ENCODE data around the gene EIF5AL1.
"Not testable (repeated sequence)": the region's sequence is repeated elsewhere in the genome, so short reads cannot be mapped to it uniquely, and the experiment has no call there.

The EIF5AL1 gene

GRCh38 chr10:79488336-79488735, 24.0 kb upstream of the EIF5AL1 start:
- DNase-seq, result no peak

DNA sequence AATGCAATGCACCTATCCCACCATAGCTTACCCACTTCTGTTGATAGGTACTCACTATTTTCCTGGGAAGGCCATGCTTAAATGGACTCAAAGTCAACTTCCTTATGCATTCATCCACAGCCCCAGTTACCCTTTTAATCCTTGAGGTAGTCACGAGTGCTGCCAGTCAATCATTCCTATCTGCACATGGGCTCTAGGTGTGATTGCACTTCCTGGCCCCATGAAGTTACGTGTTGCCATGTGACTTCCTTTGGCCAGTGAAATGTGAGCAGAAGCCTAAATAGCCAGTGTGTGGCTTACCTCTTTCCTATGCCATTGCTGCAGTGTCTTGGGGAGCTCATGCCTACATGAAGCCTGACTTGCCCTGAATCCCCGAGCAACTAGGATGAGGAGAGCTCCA, 23.5 kb upstream of the EIF5AL1 start:
- DNase-seq, result no peak

- DNase-seq, result no peak
Measured at GRCh38 chr10:79490400-79491142, 21.8 kb upstream of the EIF5AL1 start.

DNA sequence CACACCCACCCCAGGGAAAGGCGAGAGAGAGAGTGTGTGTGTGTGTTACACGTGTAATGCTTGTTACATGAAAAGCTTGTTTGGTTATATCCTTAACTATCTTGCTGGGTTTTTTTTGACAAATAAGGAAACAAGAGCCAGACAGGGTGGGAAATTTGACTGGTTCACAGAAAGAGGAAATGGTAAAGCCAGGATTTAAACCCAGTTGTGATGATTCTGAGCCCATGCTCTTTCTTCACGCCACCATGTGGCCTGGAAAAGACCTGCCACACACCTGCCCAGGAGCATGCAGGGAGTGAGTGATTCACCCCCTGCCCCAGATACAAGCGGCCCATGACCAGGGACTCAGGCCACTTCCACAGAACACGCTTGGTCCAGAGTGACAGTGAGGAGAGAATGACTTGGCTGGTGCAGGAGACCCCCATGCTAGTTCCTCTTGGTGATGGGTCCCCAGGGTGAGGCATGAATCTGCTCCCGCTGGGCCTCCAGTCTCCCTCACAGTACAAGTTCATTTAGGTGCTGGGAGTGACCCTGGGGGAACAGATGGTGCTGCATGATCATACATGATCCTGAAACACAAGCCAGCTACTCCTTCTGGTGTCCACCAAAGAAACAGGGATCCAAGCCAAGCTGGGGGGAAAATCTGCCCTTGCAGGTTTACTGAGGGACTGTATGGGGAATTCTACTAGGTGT, 21.0 kb upstream of the EIF5AL1 start:
- no peak for DNase-seq

GRCh38 chr10:79492256-79492655, 20.1 kb upstream of the EIF5AL1 start:
- DNase-seq, result no peak

GRCh38 chr10:79492839-79493238, 19.5 kb upstream of the EIF5AL1 start:
- DNase-seq, result no peak

DNA sequence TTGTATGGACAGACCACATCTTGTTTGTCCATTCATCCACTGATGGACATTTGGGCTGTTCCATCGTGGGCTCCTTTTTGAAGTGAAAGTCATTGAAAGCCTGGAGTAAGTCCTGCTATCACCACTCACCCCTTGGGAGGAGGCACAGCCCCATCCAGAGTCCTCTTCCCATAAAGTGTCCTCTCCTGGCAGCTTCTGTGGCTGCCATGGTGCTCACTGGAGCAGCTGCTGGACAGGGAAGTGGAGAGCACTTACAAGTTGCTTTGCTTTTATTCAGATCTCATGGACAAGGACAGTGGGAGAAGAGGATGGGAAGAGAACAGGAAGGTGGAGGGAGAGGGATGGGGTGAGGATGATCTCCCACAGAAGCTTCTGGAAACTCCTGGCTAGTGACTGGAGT, 18.5 kb upstream of the EIF5AL1 start:
- no peak for DNase-seq

GRCh38 chr10:79494871-79495705, 17.2 kb upstream of the EIF5AL1 start:
- no peak for DNase-seq

GRCh38 chr10:79495791-79496190, 16.5 kb upstream of the EIF5AL1 start:
- DNase-seq, result no peak

DNA sequence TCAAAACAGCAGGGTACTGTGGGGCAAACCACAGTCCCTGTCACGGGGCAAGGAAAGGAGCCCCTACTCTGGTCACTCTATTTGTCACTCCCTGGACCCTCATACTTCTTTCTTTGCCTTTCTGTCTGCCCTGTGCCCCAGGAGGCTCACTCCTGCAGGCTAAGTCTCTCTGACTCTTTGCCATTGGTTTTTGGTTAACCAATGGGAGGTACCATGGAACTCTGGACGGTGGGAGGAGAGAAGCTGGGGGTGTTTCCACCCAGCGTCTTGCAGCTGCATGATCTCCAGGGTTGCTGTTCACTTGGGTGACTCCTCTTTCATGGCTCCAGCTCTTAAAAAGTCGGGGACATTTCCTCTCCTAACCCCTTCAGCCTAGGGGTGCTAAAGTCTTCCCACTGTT, 15.4 kb upstream of the EIF5AL1 start:
- no peak for DNase-seq

GRCh38 chr10:79498291-79498829, 14.0 kb upstream of the EIF5AL1 start:
- no peak for DNase-seq

DNA sequence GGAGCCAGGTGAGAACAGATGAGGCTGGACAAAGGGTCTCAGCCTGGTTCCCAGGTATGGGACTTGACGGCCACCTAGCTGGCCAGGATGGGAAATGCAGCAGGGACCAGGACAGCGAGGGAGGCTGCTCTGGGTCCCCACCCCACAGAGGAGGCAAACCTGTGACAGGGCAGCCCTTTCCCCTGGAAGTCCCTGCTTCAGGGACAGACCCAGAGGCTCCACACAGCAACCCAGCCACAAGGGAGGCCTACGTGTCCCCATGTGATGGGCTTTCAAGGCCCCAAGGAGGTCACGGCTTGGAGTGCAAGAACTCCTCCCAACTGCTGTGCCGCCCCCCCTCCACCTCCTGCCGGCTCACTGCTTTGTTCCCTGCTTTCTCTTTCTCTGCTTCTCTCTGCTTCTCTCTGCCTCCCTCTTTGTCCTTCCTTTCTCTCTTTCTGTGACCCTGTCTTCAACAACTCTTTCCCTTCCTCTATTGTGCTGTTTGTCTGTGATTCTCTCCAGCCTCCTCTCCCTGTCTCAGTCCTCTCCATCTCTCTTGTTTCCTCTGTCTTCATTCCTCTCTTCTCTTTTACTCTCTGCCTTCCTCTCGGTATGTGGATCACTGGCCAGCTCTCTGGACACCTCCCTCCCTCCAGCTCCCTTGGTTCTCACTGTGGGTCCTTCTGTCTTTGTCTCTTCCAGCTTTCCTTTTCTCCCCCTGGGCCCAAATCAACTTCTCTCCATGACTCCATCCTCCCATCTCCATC, 9.6 kb upstream of the EIF5AL1 start:
- peak; percentile 69 for DNase-seq

- not testable (repeated sequence) for DNase-seq
Measured at GRCh38 chr10:79503787-79504186, 8.5 kb upstream of the EIF5AL1 start.

GRCh38 chr10:79504483-79504882, 7.8 kb upstream of the EIF5AL1 start:
- not testable (repeated sequence) for DNase-seq

GRCh38 chr10:79505328-79505727, 7.0 kb upstream of the EIF5AL1 start:
- DNase-seq, result not testable (repeated sequence)

- DNase-seq, result no peak
Measured at GRCh38 chr10:79505829-79506228, 6.5 kb upstream of the EIF5AL1 start.

DNA sequence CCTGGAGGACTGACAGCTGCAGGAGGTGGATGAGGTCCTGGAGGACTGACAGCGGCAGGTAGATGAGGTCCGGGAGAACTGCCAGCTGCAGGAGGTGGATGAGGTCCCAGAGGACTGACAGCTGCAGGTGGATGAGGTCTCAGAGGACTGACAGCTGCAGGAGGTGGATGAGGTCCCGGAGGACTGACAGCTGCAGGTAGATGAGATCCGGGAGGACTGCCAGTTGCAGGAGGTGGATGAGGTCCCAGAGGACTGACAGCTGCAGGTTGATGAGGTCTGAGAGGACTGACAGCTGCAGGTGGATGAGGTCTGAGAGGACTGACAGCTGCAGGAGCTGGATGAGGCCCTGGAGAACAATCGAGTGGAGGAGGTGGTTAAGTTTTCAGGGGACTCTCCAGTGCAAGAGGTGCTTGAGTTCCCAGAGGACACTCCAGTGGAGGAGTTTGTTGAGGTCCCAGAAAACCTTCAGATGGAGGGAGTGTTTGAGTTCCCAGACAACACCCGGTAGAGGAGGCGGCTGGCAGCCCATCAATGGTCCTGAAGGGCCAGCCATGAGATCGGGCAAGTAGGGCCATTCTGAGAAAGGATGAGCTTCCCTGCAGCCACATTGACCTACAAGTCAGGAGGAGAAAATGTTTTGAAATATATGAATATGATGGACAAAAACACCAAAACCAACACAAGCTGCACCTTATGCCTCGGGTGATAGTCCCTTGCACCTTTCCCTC, 4.7 kb upstream of the EIF5AL1 start:
- DNase-seq, result peak; percentile 47

DNA sequence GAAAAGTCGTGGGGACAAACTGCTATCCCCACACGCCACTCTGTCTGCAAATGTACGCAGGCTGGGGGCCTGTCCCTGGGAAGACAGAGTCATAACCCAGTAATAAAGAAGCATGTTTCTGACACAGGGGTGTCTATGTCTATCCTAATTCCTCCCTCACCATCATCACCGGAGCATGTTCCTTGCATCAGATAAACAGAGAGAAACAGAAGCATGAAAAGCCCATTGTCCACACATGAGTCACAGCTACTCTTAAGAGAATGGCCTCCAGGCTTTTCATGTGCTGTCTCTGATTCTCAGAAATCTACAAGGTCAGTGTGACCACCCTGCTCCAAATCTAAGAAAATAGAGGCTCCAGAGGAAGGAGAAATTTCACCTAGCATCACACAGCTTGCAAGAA, 4.1 kb upstream of the EIF5AL1 start:
- not testable (repeated sequence) for DNase-seq

- not testable (repeated sequence) for DNase-seq
Measured at GRCh38 chr10:79509306-79509933, 2.9 kb upstream of the EIF5AL1 start.

GRCh38 chr10:79509934-79510508, 2.3 kb upstream of the EIF5AL1 start:
- not testable (repeated sequence) for DNase-seq
